SU-DHL-6 (cell line): ENCODE results near the gene STOML3.

Experiments used
- CTCF ChIP-seq: fragments of 200-600 bp; sonication (generic); IDR thresholded peaks from one replicate; pipeline ENCODE4 v1.5.1; 2017; ENCODE audit warnings: antibody characterized with exemption, mild to moderate bottlenecking, low read length, moderate library complexity; ENCODE audit not compliant: insufficient read depth, poor library complexity, severe bottlenecking
- EZH2phosphoT487 ChIP-seq: fragments of 200-600 bp; sonication (generic), shearing (Covaris generic); conservative IDR thresholded peaks from 2 replicates; pipeline ENCODE4 v1.6.1; 2018; ENCODE audit warnings: mild to moderate bottlenecking, antibody characterized with exemption, low read length, moderate library complexity, mixed read lengths

DNA sequence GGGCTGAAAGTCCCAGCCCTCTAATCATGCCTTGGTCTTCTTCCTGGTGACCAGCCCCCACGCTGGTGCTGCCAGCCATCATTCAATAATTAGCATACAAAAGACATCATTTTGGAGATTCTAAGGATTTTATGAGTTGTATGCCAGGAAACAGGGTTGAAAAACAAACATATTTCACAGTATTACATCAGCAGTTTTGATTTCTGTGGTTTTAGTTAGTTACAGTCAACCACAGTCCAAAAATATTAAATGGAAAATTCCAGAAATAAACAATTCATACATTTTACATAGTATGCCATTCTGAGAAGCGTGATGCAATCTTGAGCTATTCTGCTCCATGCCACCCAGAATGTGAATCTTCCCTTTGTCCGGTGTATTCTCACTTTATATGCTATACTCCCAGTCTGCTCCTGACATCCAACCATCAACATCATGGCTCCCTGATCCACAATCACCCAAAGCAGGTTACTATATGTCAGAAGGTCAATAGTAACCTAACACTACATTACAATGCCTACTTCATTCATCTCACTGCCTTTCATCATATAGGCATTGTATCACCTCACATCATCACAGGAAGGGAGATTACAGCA is 49.2 kb downstream of the STOML3 start:
- TF ChIP-seq CTCF (no peak), EZH2phosphoT487 (no peak)
